Activated CD8-positive, alpha-beta memory T cell treated with anti-CD3 and anti-CD28 coated beads, Interleukin-2, amount 10 ng/mL, durations not matched to agents 7 days and 5 days (primary cell): ENCODE measurements around the gene CYP39A1. TPM values are rescaled to one million over a fixed set of nuclear protein-coding genes. Genes with fewer than 3 reads are reported as not detected.

Experiments used
- ATAC-seq: fragments of 150-1000 bp; cut with Tn5 transposase; one replicate; pipeline ENCODE4 v1.10.0; 2021; ENCODE audit warnings: moderate library complexity
- CTCF ChIA-PET: fragments of 350-600 bp; sonication (Branson Sonifier 250); formaldehyde crosslinking; loops from one replicate; lab custom pipeline; 2021; ENCODE audit warnings: antibody characterized with exemption; lab: Charles Lee
- DNase-seq: peaks from one replicate; pipeline ENCODE4 v3.0.0-alpha.2; 2020
- H3K27ac Mint-ChIP-seq: one replicate; pipeline ENCODE4 v1.8.0; 2021; ENCODE audit warnings: mild to moderate bottlenecking, mixed read lengths
- H3K27me3 Mint-ChIP-seq: one replicate; pipeline ENCODE4 v1.8.0; 2021; ENCODE audit warnings: mixed read lengths
- H3K36me3 Mint-ChIP-seq: one replicate; pipeline ENCODE4 v1.8.0; 2021; ENCODE audit warnings: mild to moderate bottlenecking, mixed read lengths
- H3K4me1 Mint-ChIP-seq: one replicate; pipeline ENCODE4 v1.8.0; 2021; ENCODE audit warnings: mixed read lengths
- H3K4me3 Mint-ChIP-seq: one replicate; pipeline ENCODE4 v1.8.0; 2021; ENCODE audit warnings: mild to moderate bottlenecking, moderate library complexity, mixed read lengths
- H3K9me3 Mint-ChIP-seq: one replicate; pipeline ENCODE4 v1.8.0; 2022; ENCODE audit warnings: low read depth, mixed read lengths
- total RNA-seq, 2 experiments: library from RNA; stranded (reverse); gene quantifications; one replicate each; pipeline ENCODE4 v1.2.3, GENCODE V29; 2021

The CYP39A1 gene
- total RNA-seq, 2 experiments from 2014 or later = not detected

- DNase-seq (no peak), ATAC-seq (no peak)
- Mint-ChIP-seq H3K9me3 (no peaks in the 10 kb centered on the region), H3K27me3 (peaks cover 14% of the 10 kb centered on the region), H3K4me1 (no peaks in the 10 kb centered on the region), H3K27ac (no peak overlapping the region), H3K36me3 (no peaks in the 10 kb centered on the region), H3K4me3 (no peak overlapping the region)
- CTCF ChIA-PET = no interaction called here
Observed at GRCh38 chr6:46556053-46556452, 96.6 kb downstream of the CYP39A1 start.

GRCh38 chr6:46555129-46555528, 97.5 kb downstream of the CYP39A1 start:
- H3K4me1 Mint-ChIP-seq = no peaks in the 10 kb centered on the region
- H3K27me3 Mint-ChIP-seq = peaks cover 14% of the 10 kb centered on the region
- CTCF ChIA-PET = no interaction called here
- H3K9me3 Mint-ChIP-seq = no peaks in the 10 kb centered on the region
- DNase-seq (no peak), ATAC-seq (no peak)
- H3K4me3 Mint-ChIP-seq = no peak overlapping the region
- H3K27ac Mint-ChIP-seq = no peak overlapping the region
- H3K36me3 Mint-ChIP-seq = no peaks in the 10 kb centered on the region

GRCh38 chr6:46549155-46549554, 103.5 kb downstream of the CYP39A1 start:
- Mint-ChIP-seq H3K9me3 (peaks cover 2% of the 10 kb centered on the region), H3K27ac (no peak overlapping the region), H3K36me3 (no peaks in the 10 kb centered on the region), H3K4me1 (no peaks in the 10 kb centered on the region), H3K4me3 (no peak overlapping the region), H3K27me3 (peaks cover 12% of the 10 kb centered on the region)
- CTCF ChIA-PET = no interaction called here
- DNase-seq (no peak), ATAC-seq (no peak)

- no peaks in the 10 kb centered on the region for H3K4me1 Mint-ChIP-seq
- H3K27me3 Mint-ChIP-seq = peaks cover 6% of the 10 kb centered on the region
- ATAC-seq = no peak
- no peak for DNase-seq
- no peak overlapping the region for H3K27ac Mint-ChIP-seq
- no peak overlapping the region for H3K4me3 Mint-ChIP-seq
- peaks cover 2% of the 10 kb centered on the region for H3K9me3 Mint-ChIP-seq
- H3K36me3 Mint-ChIP-seq = no peaks in the 10 kb centered on the region
- CTCF ChIA-PET = no interaction called here
Observed at GRCh38 chr6:46541556-46541955, 111.1 kb downstream of the CYP39A1 start.

- no peak for ATAC-seq
- peaks cover 2% of the 10 kb centered on the region for H3K9me3 Mint-ChIP-seq
- H3K36me3 Mint-ChIP-seq = no peaks in the 10 kb centered on the region
- peaks cover 6% of the 10 kb centered on the region for H3K27me3 Mint-ChIP-seq
- CTCF ChIA-PET = no interaction called here
- no peak overlapping the region for H3K4me3 Mint-ChIP-seq
- H3K27ac Mint-ChIP-seq = no peak overlapping the region
- DNase-seq = no peak
- H3K4me1 Mint-ChIP-seq = no peaks in the 10 kb centered on the region
Observed at GRCh38 chr6:46539866-46540265, 112.8 kb downstream of the CYP39A1 start.

- Mint-ChIP-seq H3K9me3 (no peaks in the 10 kb centered on the region), H3K27me3 (peaks cover 6% of the 10 kb centered on the region), H3K27ac (no peak overlapping the region), H3K36me3 (no peaks in the 10 kb centered on the region), H3K4me3 (no peak overlapping the region), H3K4me1 (no peaks in the 10 kb centered on the region)
- ATAC-seq = no peak
- no peak for DNase-seq
- CTCF ChIA-PET = no interaction called here
Observed at GRCh38 chr6:46538800-46539480, 113.7 kb downstream of the CYP39A1 start.

- ATAC-seq = no peak
- Mint-ChIP-seq H3K36me3 (no peaks in the 10 kb centered on the region), H3K27ac (no peak overlapping the region), H3K4me3 (no peak overlapping the region), H3K27me3 (peaks cover 12% of the 10 kb centered on the region), H3K4me1 (no peaks in the 10 kb centered on the region), H3K9me3 (no peaks in the 10 kb centered on the region)
- DNase-seq = no peak
- CTCF ChIA-PET = no interaction called here
Observed at GRCh38 chr6:46530896-46531295, 121.7 kb downstream of the CYP39A1 start.

- Mint-ChIP-seq H3K36me3 (no peaks in the 10 kb centered on the region), H3K9me3 (no peaks in the 10 kb centered on the region), H3K4me3 (no peak overlapping the region), H3K27me3 (peaks cover 18% of the 10 kb centered on the region), H3K27ac (no peak overlapping the region), H3K4me1 (no peaks in the 10 kb centered on the region)
- DNase-seq = no peak
- CTCF ChIA-PET = no interaction called here
- no peak for ATAC-seq
Observed at GRCh38 chr6:46528961-46529750, 123.5 kb downstream of the CYP39A1 start.

GRCh38 chr6:46526607-46527006, 126.0 kb downstream of the CYP39A1 start:
- H3K9me3 Mint-ChIP-seq = no peaks in the 10 kb centered on the region
- no peak overlapping the region for H3K4me3 Mint-ChIP-seq
- DNase-seq (no peak), ATAC-seq (no peak)
- CTCF ChIA-PET = interaction anchor here (1.1 kb wide), 1 partner anchor 10 kb away, joined by 4 read pairs; no protein-coding TSS in a partner anchor
- no peak overlapping the region for H3K27ac Mint-ChIP-seq
- no peaks in the 10 kb centered on the region for H3K36me3 Mint-ChIP-seq
- no peaks in the 10 kb centered on the region for H3K4me1 Mint-ChIP-seq
- peaks cover 21% of the 10 kb centered on the region for H3K27me3 Mint-ChIP-seq

GRCh38 chr6:46525583-46525982, 127.0 kb downstream of the CYP39A1 start:
- no peaks in the 10 kb centered on the region for H3K4me1 Mint-ChIP-seq
- H3K9me3 Mint-ChIP-seq = no peaks in the 10 kb centered on the region
- no peaks in the 10 kb centered on the region for H3K36me3 Mint-ChIP-seq
- no peak overlapping the region for H3K27ac Mint-ChIP-seq
- DNase-seq = no peak
- no peak for ATAC-seq
- H3K27me3 Mint-ChIP-seq = peaks cover 23% of the 10 kb centered on the region
- CTCF ChIA-PET = no interaction called here
- H3K4me3 Mint-ChIP-seq = no peak overlapping the region

- DNase-seq (no peak), ATAC-seq (no peak)
- no peaks in the 10 kb centered on the region for H3K36me3 Mint-ChIP-seq
- H3K4me3 Mint-ChIP-seq = no peak overlapping the region
- no peaks in the 10 kb centered on the region for H3K9me3 Mint-ChIP-seq
- H3K27me3 Mint-ChIP-seq = peaks cover 20% of the 10 kb centered on the region
- CTCF ChIA-PET = no interaction called here
- no peaks in the 10 kb centered on the region for H3K4me1 Mint-ChIP-seq
- H3K27ac Mint-ChIP-seq = no peak overlapping the region
Observed at GRCh38 chr6:46521464-46521971, 131.1 kb downstream of the CYP39A1 start.

GRCh38 chr6:46517202-46517601, 135.4 kb downstream of the CYP39A1 start:
- CTCF ChIA-PET = no interaction called here
- H3K4me3 Mint-ChIP-seq = no peak overlapping the region
- ATAC-seq = no peak
- peaks cover 14% of the 10 kb centered on the region for H3K27me3 Mint-ChIP-seq
- no peak overlapping the region for H3K27ac Mint-ChIP-seq
- no peak for DNase-seq
- no peaks in the 10 kb centered on the region for H3K36me3 Mint-ChIP-seq
- no peaks in the 10 kb centered on the region for H3K4me1 Mint-ChIP-seq
- H3K9me3 Mint-ChIP-seq = no peaks in the 10 kb centered on the region

GRCh38 chr6:46513533-46513932, 139.1 kb downstream of the CYP39A1 start:
- ATAC-seq = no peak
- H3K9me3 Mint-ChIP-seq = no peaks in the 10 kb centered on the region
- DNase-seq = no peak
- CTCF ChIA-PET = no interaction called here
- no peaks in the 10 kb centered on the region for H3K36me3 Mint-ChIP-seq
- H3K27ac Mint-ChIP-seq = no peak overlapping the region
- peaks cover 20% of the 10 kb centered on the region for H3K27me3 Mint-ChIP-seq
- no peaks in the 10 kb centered on the region for H3K4me1 Mint-ChIP-seq
- no peak overlapping the region for H3K4me3 Mint-ChIP-seq

GRCh38 chr6:46511320-46511719, 141.3 kb downstream of the CYP39A1 start:
- Mint-ChIP-seq H3K27ac (no peak overlapping the region), H3K9me3 (no peaks in the 10 kb centered on the region), H3K36me3 (no peaks in the 10 kb centered on the region), H3K4me1 (no peaks in the 10 kb centered on the region), H3K4me3 (no peak overlapping the region), H3K27me3 (peaks cover 14% of the 10 kb centered on the region)
- ATAC-seq (no peak), DNase-seq (no peak)
- CTCF ChIA-PET = no interaction called here
